HG02973 (cell line): ENCODE measurements around the gene TIGAR.

ENCODE experiments used
- ATAC-seq: cut with Tn5 transposase; IDR thresholded peaks from one replicate; pipeline ENCODE4 v1.9.1; 2021; ENCODE audit warnings: moderate library complexity; ENCODE audit not compliant: unreplicated experiment

TIGAR gene

DNA sequence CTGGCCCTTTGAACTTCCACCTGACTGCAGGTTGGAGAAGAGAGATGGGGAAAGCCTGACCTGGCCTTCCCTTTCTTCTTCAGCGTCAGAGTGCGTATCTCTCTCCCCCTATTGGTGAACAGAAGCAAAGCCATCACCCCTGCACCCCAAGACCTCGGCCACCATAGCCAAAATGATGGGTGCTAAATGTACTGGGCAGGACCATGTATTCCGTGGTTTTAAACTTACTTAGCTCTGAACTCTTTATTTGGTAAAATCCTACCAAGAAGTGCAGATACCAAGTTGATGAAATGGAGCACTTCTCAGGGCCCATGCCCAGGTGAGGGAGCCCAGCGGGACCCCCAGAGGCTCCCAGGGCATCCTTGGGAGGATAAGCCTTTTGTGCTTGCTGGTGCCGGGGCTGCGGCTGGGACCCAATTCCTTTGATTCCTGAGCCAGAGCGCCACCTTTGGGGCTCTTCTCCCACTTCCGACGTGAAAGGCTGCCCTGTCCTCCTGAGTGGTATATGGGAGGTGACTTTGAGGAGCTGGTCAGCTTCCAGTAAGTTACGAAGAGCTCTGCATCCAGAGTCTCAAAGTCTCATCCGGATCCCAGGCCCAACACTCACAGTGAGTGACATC lies 38.0 kb upstream of the TIGAR start:
- no peak for ATAC-seq

DNA sequence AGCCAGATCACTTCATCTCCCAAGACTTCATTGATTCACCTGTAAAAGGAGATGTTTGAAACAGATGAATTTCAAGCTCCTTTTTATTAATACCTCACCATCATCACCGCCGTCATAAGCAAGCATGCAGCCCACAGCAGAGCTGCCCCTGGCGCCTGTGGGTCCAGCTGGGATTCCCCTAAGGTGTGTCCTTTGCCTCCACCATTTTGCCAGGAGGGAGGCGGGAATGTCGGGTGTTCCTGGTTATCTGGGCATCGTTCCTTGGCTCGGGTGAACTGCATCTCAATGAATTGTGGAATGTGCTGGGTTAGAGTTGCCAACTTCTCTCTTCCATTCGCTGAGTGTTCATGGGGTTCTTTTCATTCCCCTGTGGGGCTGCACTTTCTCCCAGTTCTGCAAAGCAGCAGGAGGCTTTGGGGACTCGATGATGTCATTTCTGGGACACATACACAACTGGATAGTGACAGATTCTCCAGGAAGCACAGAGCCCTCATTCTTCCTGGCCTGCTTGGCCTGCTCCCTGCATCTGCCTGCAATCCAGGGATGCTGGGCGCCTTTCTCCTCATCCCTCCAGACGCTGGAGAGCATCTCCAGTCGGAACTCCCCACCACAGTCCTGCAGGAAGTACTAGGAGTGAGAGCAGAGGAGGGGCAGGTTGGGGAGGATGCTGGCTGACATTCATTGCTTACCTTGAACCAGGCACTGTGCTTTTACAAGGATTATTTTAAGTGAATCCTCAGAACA lies 37.3 kb upstream of the TIGAR start:
- no peak for ATAC-seq

GRCh38 chr12:4284306-4284705 lies 36.7 kb upstream of the TIGAR start:
- ATAC-seq, result no peak

DNA sequence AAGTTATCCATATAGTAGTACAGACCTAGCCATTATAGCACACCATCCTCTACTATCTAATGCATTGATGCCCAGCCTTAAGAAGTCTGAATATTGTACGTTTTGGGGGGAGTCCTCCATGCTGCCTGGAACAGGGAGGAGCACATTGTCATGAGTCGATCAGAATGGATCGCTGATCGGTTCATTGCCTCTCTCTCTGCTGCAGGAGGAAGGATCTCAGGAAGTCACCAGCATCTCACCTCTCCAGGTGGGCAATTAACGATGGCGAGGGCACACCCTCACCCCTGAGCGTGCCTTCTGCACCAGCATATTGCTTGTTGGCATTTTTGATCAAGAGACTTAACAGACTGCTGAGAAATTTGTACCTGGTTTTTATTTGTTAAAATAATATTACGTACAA lies 35.9 kb upstream of the TIGAR start:
- ATAC-seq, result no peak

GRCh38 chr12:4286228-4286627 lies 34.8 kb upstream of the TIGAR start:
- no peak for ATAC-seq

- ATAC-seq, result no peak
These were observed 34.2 kb upstream of the TIGAR start for GRCh38 chr12:4286771-4287317.

GRCh38 chr12:4287325-4288211 lies 33.4 kb upstream of the TIGAR start:
- no peak for ATAC-seq

DNA sequence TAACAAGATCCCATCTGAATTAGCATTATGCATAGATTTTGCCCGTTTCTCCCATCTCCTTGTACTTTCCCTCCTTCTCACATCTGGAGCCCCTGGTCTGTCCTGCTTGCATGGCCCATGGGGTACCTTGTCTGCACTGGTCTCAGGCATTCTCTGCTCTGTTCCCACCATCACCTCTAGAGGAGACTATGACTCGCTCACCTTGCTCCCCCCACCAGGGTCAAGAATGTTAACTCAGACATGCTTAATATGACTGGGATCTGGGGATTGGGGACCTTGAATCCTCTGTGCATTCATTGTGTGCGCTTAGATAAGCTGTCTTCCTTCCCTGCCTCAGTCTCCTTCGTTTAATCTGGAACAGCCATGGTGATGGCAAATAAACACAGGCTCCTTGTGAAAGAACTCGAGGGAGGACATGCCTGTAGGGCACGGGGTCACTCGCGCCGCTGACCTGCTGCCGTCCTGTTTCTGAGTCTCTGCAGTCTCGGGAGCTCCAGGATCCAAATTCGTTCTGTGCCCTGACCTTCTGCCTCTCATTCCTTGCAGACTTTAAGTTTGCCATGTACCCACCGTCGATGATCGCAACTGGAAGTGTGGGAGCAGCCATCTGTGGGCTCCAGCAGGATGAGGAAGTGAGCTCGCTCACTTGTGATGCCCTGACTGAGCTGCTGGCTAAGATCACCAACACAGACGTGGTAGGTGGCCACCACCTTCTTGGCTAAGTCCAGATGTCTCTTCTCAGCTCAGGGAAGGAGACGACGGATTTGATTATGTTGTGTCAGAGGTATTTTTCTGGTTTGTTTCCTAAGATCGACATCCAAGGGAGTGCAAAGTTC lies 32.5 kb upstream of the TIGAR start:
- ATAC-seq, result no peak

DNA sequence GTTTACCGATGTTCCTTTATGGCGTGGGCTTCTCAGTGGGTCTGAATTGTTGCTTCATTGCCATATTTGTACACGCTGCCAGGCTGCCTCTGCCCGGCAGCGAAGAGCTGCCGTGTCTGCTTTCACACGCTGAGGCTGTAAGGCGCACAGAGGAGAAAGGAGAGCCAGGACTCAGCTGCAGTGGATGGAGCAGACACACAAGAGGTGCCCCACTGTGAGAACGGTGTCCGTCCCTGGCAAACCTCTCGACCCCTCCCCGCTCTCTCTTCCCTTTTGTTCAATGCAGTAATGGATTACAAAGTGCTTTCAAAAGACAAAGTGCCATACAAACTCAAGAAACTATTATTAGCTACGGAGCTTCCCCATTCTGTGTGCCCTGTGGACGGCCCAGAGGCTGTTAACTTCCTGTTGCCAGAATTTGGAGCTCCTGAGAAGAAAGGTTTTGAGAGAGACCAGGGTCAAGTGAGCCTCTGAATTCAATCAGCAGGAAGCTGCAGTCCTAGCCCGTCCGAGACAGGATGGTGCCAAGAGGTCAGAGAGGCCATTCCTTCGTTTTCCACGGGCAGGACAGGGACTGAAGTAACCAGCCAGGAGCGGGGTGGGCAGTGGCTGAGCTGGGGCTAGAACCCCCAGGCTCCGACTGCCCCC lies 31.7 kb upstream of the TIGAR start:
- ATAC-seq, result no peak

GRCh38 chr12:4289998-4290790 lies 30.8 kb upstream of the TIGAR start:
- no peak for ATAC-seq

- ATAC-seq, result no peak
These were observed 28.5 kb upstream of the TIGAR start for GRCh38 chr12:4292341-4293073.

DNA sequence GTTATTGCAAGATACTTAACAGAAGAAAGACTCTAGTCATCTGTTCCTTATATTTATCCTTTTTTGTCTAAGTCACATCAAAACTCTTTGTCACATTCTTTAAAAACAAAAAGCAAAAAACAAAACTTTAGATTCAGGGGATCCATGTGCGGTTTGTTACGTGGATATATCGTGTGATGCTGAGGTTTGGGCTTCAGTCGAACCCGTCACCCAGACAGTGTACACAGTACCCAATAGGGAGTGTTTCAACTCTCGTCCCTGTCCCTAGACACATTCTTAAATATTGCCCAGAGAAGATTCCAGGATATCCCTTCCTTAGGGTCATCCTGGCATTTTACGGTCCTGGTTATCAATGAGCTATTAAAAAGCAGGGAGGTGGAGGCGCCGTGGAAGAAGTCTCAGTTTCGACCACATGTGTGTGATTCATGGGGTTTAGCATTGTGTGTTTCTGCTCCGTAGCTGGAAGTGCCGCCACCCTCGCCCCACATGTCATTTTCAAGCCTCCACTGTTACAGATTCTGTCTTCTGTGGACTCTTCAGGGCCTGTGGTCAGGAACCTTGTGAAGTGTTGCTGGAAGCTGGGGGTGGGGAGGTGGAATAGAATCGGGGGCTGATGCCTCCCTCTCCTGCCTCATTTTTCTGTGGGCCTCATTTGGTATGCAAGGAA lies 27.6 kb upstream of the TIGAR start:
- ATAC-seq, result no peak

DNA sequence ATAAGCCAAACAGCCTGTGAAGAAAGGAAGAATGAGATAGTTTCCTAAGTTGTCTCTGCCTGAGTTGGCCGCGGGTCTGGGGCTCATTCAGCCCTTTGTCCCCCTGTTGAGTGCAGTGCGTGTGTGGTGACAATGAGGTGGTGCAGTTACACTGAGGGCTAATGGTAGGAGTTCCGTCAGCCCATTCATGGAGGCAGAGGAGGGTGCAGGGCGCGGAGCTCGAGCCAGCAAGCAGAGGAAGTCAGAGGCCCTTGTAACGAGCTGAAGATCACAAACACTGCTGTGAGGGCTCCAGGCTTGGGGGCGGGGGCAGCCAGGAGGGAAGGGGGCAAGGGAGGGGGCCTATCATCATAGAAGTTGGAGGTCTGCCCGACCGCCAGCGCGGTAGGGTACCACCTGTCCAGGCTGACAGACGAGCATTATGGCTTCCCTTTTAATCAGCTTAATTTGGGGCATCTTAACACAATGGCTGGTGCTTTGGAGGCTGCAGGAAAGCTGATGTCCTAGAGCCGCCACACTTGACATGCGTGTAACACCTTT lies 27.0 kb upstream of the TIGAR start:
- ATAC-seq, result no peak

GRCh38 chr12:4296751-4297150 lies 24.3 kb upstream of the TIGAR start:
- no peak for ATAC-seq

- ATAC-seq, result no peak
These were observed 23.4 kb upstream of the TIGAR start for GRCh38 chr12:4297617-4298016.

DNA sequence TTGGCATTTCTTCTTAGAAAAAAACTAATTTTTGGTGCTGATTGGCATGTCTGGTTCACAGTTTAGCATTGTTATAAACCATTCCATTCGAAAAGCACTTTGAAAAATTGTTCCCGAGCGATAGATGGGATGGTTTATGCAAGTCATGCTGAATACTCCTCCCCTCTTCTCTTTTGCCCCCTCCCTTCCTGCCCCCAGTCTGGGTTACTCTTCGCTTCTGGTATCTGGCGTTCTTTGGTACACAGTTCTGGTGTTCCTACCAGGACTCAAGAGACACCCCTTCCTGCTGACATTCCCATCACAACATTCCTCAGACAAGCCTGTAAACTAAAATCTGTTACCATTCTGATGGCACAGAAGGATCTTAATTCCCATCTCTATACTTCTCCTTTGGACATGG lies 20.1 kb upstream of the TIGAR start:
- no peak for ATAC-seq

- no peak for ATAC-seq
These were observed 19.0 kb upstream of the TIGAR start for GRCh38 chr12:4301932-4302501.

GRCh38 chr12:4302881-4303280 lies 18.1 kb upstream of the TIGAR start:
- no peak for ATAC-seq
